HEK293T (cell line): ENCODE results near the gene TPX2.
A peak's percentile ranks its signal among the peaks of the same experiment; 100 is the strongest.

Source experiments
- CTCF ChIA-PET: fragments of 350-600 bp; formaldehyde crosslinking; extraction: SDS; loops from one replicate; lab custom pipeline; 2021; ENCODE audit warnings: antibody characterized with exemption, inconsistent platforms; lab: Yijun Ruan, JAX
- POLR2A ChIA-PET: fragments of 350-600 bp; formaldehyde crosslinking; extraction: SDS; loops from one replicate; lab custom pipeline; 2020; ENCODE audit warnings: antibody characterized with exemption, inconsistent platforms; lab: Yijun Ruan, JAX
- DNase-seq: peaks from one replicate; pipeline ENCODE4 v3.0.0; 2012; ENCODE audit warnings: mixed read lengths; ENCODE audit errors: extremely low spot score
- ARNT ChIP-seq: fragments of 450-650 bp; IDR thresholded peaks from 2 replicates; pipeline ENCODE4 v1.6.1; 2017; ENCODE audit warnings: mild to moderate bottlenecking
- BHLHE40 ChIP-seq: fragments of 450-650 bp; IDR thresholded peaks from 2 replicates; pipeline ENCODE4 v1.6.1; 2016; ENCODE audit warnings: mild to moderate bottlenecking, moderate library complexity, borderline replicate concordance
- CTBP1 ChIP-seq: fragments of 450-650 bp; IDR thresholded peaks from 2 replicates; pipeline ENCODE4 v1.6.1; 2016; ENCODE audit warnings: borderline replicate concordance
- ELF4 ChIP-seq: fragments of 450-650 bp; IDR thresholded peaks from 2 replicates; pipeline ENCODE4 v1.6.1; 2017; ENCODE audit warnings: antibody characterized with exemption
- FOXA1 ChIP-seq: fragments of 450-650 bp; IDR thresholded peaks from 2 replicates; pipeline ENCODE4 v1.6.1; 2016; ENCODE audit warnings: mild to moderate bottlenecking
- FOXK2 ChIP-seq: fragments of 450-650 bp; IDR thresholded peaks from 2 replicates; pipeline ENCODE4 v1.6.1; 2016; ENCODE audit warnings: mild to moderate bottlenecking
- FOXM1 ChIP-seq: fragments of 450-650 bp; IDR thresholded peaks from 2 replicates; pipeline ENCODE4 v1.6.1; 2017; ENCODE audit warnings: mild to moderate bottlenecking, borderline replicate concordance
- HDGF ChIP-seq: fragments of 450-650 bp; IDR thresholded peaks from 2 replicates; pipeline ENCODE4 v1.6.1; 2017; ENCODE audit warnings: antibody characterized with exemption, borderline replicate concordance
- L3MBTL2 ChIP-seq: fragments of 450-650 bp; conservative IDR thresholded peaks from 2 replicates; pipeline ENCODE4 v1.6.1; 2016; ENCODE audit warnings: mild to moderate bottlenecking
- LEF1 ChIP-seq: fragments of 450-650 bp; IDR thresholded peaks from 2 replicates; pipeline ENCODE4 v1.6.1; 2017; ENCODE audit warnings: mild to moderate bottlenecking, borderline replicate concordance
- NFRKB ChIP-seq: fragments of 450-650 bp; IDR thresholded peaks from 2 replicates; pipeline ENCODE4 v1.6.1; 2016; ENCODE audit warnings: mild to moderate bottlenecking, moderate library complexity
- PKNOX1 ChIP-seq: fragments of 450-650 bp; IDR thresholded peaks from 2 replicates; pipeline ENCODE4 v1.6.1; 2016
- SP1 ChIP-seq: fragments of 450-650 bp; IDR thresholded peaks from 2 replicates; pipeline ENCODE4 v1.6.1; 2017
- SUZ12 ChIP-seq: fragments of 450-650 bp; IDR thresholded peaks from 2 replicates; pipeline ENCODE4 v1.6.1; 2016; ENCODE audit warnings: mild to moderate bottlenecking
- TARDBP ChIP-seq: fragments of 450-650 bp; IDR thresholded peaks from 2 replicates; pipeline ENCODE4 v1.6.1; 2016
- ZNF384 ChIP-seq: fragments of 450-650 bp; IDR thresholded peaks from 2 replicates; pipeline ENCODE4 v1.6.1; 2016

Gene TPX2

DNA sequence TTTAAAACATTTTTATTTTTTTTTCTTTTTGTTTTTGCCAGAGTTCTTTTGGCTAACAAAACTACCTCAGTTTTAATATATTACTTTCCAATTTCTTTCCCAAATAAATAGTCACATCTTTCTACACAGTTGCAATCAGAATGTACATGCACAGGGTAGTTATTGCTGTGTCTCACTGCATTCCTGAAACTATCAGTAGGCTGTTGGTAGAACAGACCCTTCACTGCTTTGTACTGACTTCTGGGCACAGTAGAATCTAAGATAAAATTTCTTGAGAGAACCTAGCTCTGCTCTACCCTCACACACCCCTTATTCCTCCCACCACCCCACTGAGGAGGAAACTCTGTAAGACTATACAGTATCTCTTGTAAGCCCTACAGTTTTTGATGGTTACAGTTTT is 19.9 kb downstream of the TPX2 start:
- ChIA-PET CTCF (interaction anchor here (0.7 kb wide), 1 partner anchor 202 kb away, joined by 3 read pairs; no protein-coding TSS in a partner anchor), POLR2A (no interaction called here)
- no peak for TF ChIP-seq FOXM1
- TF ChIP-seq ELF4 = no peak
- TF ChIP-seq FOXA1 = no peak
- TF ChIP-seq ZNF384 = no peak
- TF ChIP-seq L3MBTL2 = no peak
- no peak for TF ChIP-seq BHLHE40
- TF ChIP-seq TARDBP = no peak
- no peak for TF ChIP-seq ARNT
- TF ChIP-seq LEF1 = no peak
- no peak for TF ChIP-seq PKNOX1
- no peak for TF ChIP-seq HDGF
- no peak for TF ChIP-seq NFRKB
- TF ChIP-seq CTBP1 = no peak
- no peak for TF ChIP-seq SUZ12
- no peak for DNase-seq

- ChIA-PET CTCF (interaction anchor here (0.7 kb wide), 1 partner anchor 203 kb away, joined by 3 read pairs; no protein-coding TSS in a partner anchor), POLR2A (interaction anchor here (1.5 kb wide), 1 partner anchor 21 kb away, joined by 4 read pairs; the partner anchor contains the start of gene TPX2)
- no peak for TF ChIP-seq SUZ12
- no peak for TF ChIP-seq TARDBP
- no peak for TF ChIP-seq CTBP1
- no peak for TF ChIP-seq SP1
- no peak for TF ChIP-seq L3MBTL2
- no peak for TF ChIP-seq ZNF384
- no peak for TF ChIP-seq LEF1
- TF ChIP-seq FOXA1 = no peak
- TF ChIP-seq ELF4 = no peak
- TF ChIP-seq BHLHE40 = no peak
- TF ChIP-seq ARNT = no peak
- TF ChIP-seq PKNOX1 = no peak
Measured at GRCh38 chr20:31759836-31760518, 20.9 kb downstream of the TPX2 start.

DNA sequence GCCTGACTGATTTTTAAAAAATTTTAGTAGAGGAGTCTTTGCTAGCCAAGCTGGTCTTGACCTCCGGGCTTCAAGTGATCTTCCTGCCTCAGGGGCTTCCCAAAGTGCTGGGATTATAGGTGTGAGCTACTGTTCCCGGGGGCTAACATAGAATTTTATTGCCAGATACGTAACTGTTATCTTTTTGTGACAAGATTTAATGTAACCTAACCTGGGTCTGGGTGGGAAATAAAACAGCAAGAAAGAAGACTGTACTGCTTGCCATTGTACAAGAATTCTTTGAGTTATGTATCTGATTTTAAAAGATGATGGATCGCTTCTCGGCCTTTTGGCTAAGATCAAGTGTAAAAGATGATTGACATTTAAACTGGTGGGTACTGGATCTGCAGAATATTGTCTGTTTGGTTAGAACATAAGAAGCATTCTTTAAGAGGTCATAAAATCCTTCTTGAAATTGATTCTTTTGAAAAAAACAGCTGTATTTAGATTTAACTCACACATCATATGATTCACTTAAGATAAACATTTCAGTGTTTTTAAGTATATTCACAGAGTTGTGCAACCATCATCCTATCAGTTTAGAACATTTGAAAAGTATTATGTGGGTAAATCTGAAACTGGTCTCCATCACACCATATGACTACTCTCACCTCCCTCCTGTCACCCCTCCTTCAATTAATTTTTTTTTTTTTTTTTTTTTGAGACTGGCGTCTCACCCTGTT is 21.6 kb downstream of the TPX2 start:
- TF ChIP-seq LEF1 (no peak), PKNOX1 (peak; percentile 18; the same call in 1 of the 2 replicates)
- CTCF ChIA-PET = no interaction called here
- POLR2A ChIA-PET = interaction anchor here (1.5 kb wide), 1 partner anchor 21 kb away, joined by 4 read pairs; the partner anchor contains the start of gene TPX2

More at GRCh38 chr20:31759836-31760518, 20.9 kb downstream of the TPX2 start:
- no peak for DNase-seq

DNA sequence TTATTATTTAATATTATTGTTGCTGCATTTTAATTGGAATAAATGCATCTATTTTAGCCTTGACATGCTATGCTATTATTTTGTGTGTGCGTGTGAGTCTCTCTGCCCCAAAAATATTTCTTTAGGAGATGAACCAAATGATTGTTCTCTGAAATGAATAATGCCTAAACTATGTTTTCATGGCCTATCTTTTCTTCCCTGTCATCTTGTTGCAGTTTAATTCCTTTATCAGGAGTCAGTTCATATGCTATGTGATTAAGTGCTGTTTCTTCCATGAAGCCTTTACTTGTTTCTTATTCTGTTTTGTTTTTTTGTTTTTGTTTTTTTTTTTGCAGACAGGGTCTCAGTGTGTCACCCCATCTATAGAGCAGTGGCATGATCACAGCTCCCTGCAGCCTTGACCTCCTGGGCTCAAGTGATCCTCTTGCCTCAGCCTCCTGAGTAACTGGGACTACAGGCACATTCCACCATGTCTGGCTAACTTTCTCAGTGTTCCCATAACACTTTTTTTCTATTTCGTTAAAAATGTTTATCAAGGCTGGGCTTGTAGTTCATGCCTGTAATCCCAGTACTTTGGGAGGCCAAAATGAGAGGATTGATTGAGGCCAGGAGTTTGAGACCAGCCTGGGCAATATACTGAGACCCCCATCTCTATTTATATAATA is 25.7 kb downstream of the TPX2 start:
- TF ChIP-seq CTBP1 (no peak), PKNOX1 (no peak), SP1 (no peak), ARNT (no peak), ELF4 (no peak), TARDBP (no peak), SUZ12 (no peak), L3MBTL2 (no peak), FOXA1 (no peak), LEF1 (no peak), FOXK2 (no peak), BHLHE40 (no peak), ZNF384 (no peak), FOXM1 (no peak), HDGF (no peak), NFRKB (no peak)
- ChIA-PET CTCF (no interaction called here), POLR2A (no interaction called here)
- no peak for DNase-seq

More for the DNA sequence above, 21.6 kb downstream of the TPX2 start:
- DNase-seq = no peak

DNA sequence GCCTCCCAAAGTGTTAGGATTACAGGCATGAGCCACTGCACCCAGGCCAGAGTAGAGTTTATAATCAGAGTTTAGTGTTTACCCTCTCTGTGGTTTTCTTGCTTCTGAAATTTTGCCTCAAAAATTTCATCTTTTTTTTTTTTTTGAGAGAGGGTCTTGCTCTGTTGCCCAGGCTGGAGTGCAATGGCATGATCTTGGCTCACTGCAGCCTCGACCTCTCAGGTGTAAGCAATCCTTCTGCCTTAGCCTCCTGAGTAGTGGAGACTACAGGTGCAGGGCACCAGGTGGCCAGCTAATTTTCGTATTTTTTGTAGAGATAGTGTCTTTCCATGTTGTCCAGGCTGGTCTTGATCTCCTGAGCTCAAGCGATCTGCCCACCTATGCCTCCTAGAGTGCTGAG is 28.7 kb downstream of the TPX2 start:
- ChIA-PET CTCF (no interaction called here), POLR2A (no interaction called here)
- no peak for DNase-seq
- no peak for TF ChIP-seq SP1
- TF ChIP-seq TARDBP = no peak
- no peak for TF ChIP-seq NFRKB
- TF ChIP-seq ZNF384 = no peak
- no peak for TF ChIP-seq HDGF
- TF ChIP-seq CTBP1 = no peak
- no peak for TF ChIP-seq L3MBTL2
- TF ChIP-seq BHLHE40 = no peak
- TF ChIP-seq ELF4 = no peak
- no peak for TF ChIP-seq SUZ12
